HCT116 (cell line): ENCODE measurements around the gene NHERF1. TPM values are rescaled to one million over a fixed set of nuclear protein-coding genes. Genes with fewer than 3 reads are reported as not detected.

Experiments
- ATAC-seq: fragments of 200-7000 bp; cut with Tn5 transposase; 2 replicates; pipeline ENCODE4 v1.9.1; 2020; ENCODE audit warnings: mild to moderate bottlenecking, moderate library complexity
- BruUV-seq: library from RNA; stranded (reverse); fragments of 400-500 nt; replicated peaks from 2 replicates; lab custom pipeline; 2021; lab: Mats Ljungman, UMichigan
- CTCF ChIA-PET: fragments of 300-600 bp; sonication (Branson Sonifier 250); formaldehyde crosslinking; loops from one replicate; lab custom pipeline; 2021; ENCODE audit warnings: antibody characterized with exemption; lab: Charles Lee
- POLR2A ChIA-PET: fragments of 300-600, 350-600 bp; sonication (Branson Sonifier 250); formaldehyde crosslinking; loops from one replicate; lab custom pipeline; 2021; ENCODE audit warnings: antibody characterized with exemption; lab: Charles Lee
- RAD21 ChIA-PET, 2 experiments: fragments of 300-600 bp; sonication (Branson Sonifier 250); formaldehyde crosslinking; loops; one replicate each; lab custom pipeline; 2023; ENCODE audit warnings: low total read pairs in 2 of 2; ENCODE audit not compliant: uncharacterized antibody in 2 of 2, unreplicated experiment in 2 of 2, low non-redundant PET in 1 of 2; lab: Charles Lee
- DNase-seq: peaks from one replicate; pipeline ENCODE4 v3.0.0-alpha.2; 2010; ENCODE audit warnings: low read depth, low spot score
- H2AFZ ChIP-seq: fragments of 200-600 bp; shearing (Covaris generic), sonication (generic); 2 replicates; pipeline ENCODE4 v1.6.1; 2017; ENCODE audit warnings: low read depth, mixed run types, mixed read lengths, antibody characterized with exemption, low read length; ENCODE audit not compliant: poor library complexity, severe bottlenecking
- H3K27ac ChIP-seq: 2 replicates; pipeline ENCODE4 v1.5.1; 2012; ENCODE audit warnings: low read depth, low read length
- H3K27me3 ChIP-seq: fragments of 200-600 bp; sonication (generic); 2 replicates; pipeline ENCODE4 v1.6.1; 2016; ENCODE audit warnings: mixed run types, low read length, mixed read lengths; ENCODE audit not compliant: insufficient read depth
- H3K36me3 ChIP-seq, 2 experiments: fragments of 200-500 bp in 1 of 2; fragments of 200-600 bp in 1 of 2; sonication (Bioruptor generic) in 1 of 2; sonication (generic) in 1 of 2; 2 replicates each; pipeline versions ENCODE4 v1.5.1 to v1.6.1; 2014 to 2016; ENCODE audit warnings: low read length in 2 of 2, inconsistent platforms in 1 of 2, mixed read lengths in 1 of 2, mixed run types in 1 of 2; ENCODE audit not compliant: insufficient read depth in 2 of 2, control insufficient read depth in 1 of 2
- H3K4me1 ChIP-seq, 2 experiments: fragments of 200-600 bp in 1 of 2; sonication (generic) in 1 of 2; 2 replicates each; pipeline versions ENCODE4 v1.5.1 to v1.6.1; 2012 to 2017; ENCODE audit warnings: low read length in 2 of 2, inconsistent platforms in 1 of 2, mild to moderate bottlenecking in 1 of 2, mixed read lengths in 1 of 2, mixed run types in 1 of 2, moderate library complexity in 1 of 2; ENCODE audit not compliant: insufficient read depth in 2 of 2, control insufficient read depth in 1 of 2
- H3K4me2 ChIP-seq: fragments of 200-600 bp; sonication (generic); 2 replicates; pipeline ENCODE4 v1.6.1; 2017; ENCODE audit warnings: mixed run types, low read length, mixed read lengths
- H3K4me3 ChIP-seq, 2 experiments: fragments of 200-600 bp in 1 of 2; sonication (generic) in 1 of 2; replicated peaks in 1 of 2; 2 replicates each; pipeline ENCODE4 v1.5.1; 2011 to 2016; ENCODE audit warnings: low read length in 2 of 2, control low read depth in 1 of 2, low read depth in 1 of 2, mild to moderate bottlenecking in 1 of 2, mixed read lengths in 1 of 2, mixed run types in 1 of 2
- H3K79me2 ChIP-seq: fragments of 200-600 bp; sonication (generic); 2 replicates; pipeline ENCODE4 v1.6.1; 2017; ENCODE audit warnings: mild to moderate bottlenecking, mixed run types, low read length, moderate library complexity, mixed read lengths; ENCODE audit not compliant: insufficient read depth
- H3K9ac ChIP-seq: fragments of 200-600 bp; sonication (generic); 2 replicates; pipeline ENCODE4 v1.6.1; 2016; ENCODE audit warnings: low read length, mixed read lengths
- H3K9me2 ChIP-seq: fragments of 200-600 bp; sonication (generic), shearing (Covaris generic); 2 replicates; pipeline ENCODE4 v1.6.1; 2017; ENCODE audit warnings: mixed run types, mild to moderate bottlenecking, moderate library complexity; ENCODE audit not compliant: insufficient read depth
- H3K9me3 ChIP-seq, 2 experiments: fragments of 200-500 bp in 1 of 2; fragments of 200-600 bp in 1 of 2; sonication (Bioruptor generic) in 1 of 2; sonication (generic) in 1 of 2; 2 replicates each; pipeline ENCODE4 v1.6.1; 2014 to 2017; ENCODE audit warnings: low read length in 2 of 2, mixed read lengths in 2 of 2, inconsistent platforms in 1 of 2, low read depth in 1 of 2, mild to moderate bottlenecking in 1 of 2, mixed run types in 1 of 2, moderate library complexity in 1 of 2; ENCODE audit not compliant: control insufficient read depth in 1 of 2, insufficient read depth in 1 of 2
- H4K20me1 ChIP-seq: fragments of 200-600 bp; sonication (generic), shearing (Covaris generic); 2 replicates; pipeline ENCODE4 v1.6.1; 2017; ENCODE audit warnings: mixed run types, mild to moderate bottlenecking, moderate library complexity; ENCODE audit not compliant: insufficient read depth
- FOSL1 ChIP-seq: IDR thresholded peaks from 2 replicates; pipeline ENCODE4 v1.6.1; 2012; ENCODE audit warnings: low read depth
- JUND ChIP-seq: IDR thresholded peaks from 2 replicates; pipeline ENCODE4 v1.6.1; 2012
- MAX ChIP-seq: IDR thresholded peaks from 2 replicates; pipeline ENCODE4 v1.6.1; 2012
- SIN3A ChIP-seq: IDR thresholded peaks from 2 replicates; pipeline ENCODE4 v1.6.1; 2012; ENCODE audit warnings: low read depth
- SP1 ChIP-seq: IDR thresholded peaks from 2 replicates; pipeline ENCODE4 v1.6.1; 2012; ENCODE audit warnings: low read depth
- SRF ChIP-seq: IDR thresholded peaks from 2 replicates; pipeline ENCODE4 v1.6.1; 2012; ENCODE audit warnings: low read depth
- TCF7L2 ChIP-seq: IDR thresholded peaks from 2 replicates; pipeline ENCODE4 v1.7.0; 2011; ENCODE audit warnings: borderline replicate concordance, inconsistent platforms; ENCODE audit not compliant: insufficient read depth, insufficient read length; ENCODE audit errors: extremely low read depth
- ZFX ChIP-seq: fragments of 450-650 bp; IDR thresholded peaks from 2 replicates; pipeline ENCODE4 v1.6.1; 2017
- ZNF274 ChIP-seq: fragments of 200-500 bp; sonication (Bioruptor generic); IDR thresholded peaks from 2 replicates; pipeline ENCODE4 v1.6.1; 2014; ENCODE audit warnings: mild to moderate bottlenecking, low read depth, low read length, inconsistent platforms
- intact Hi-C: fragments of 100-400 bp; cut with micrococcal nuclease; formaldehyde crosslinking; loops from 2 replicates; pipeline ENCODE4 v1.10.0; 2022
- total RNA-seq: library from RNA; stranded (reverse); gene quantifications from one replicate; pipeline ENCODE4 v1.2.1, GENCODE V29; 2021; ENCODE audit not compliant: unreplicated experiment

The NHERF1 gene
- total RNA-seq, 1 experiment from 2014 or later, result 129 TPM

GRCh38 chr17:74729866-74730265, 18.6 kb upstream of the NHERF1 start:
- Histone ChIP-seq H3K4me1 (no peaks in the 10 kb centered on the region), H3K36me3 (no peaks in the 10 kb centered on the region), H2AFZ (no peak overlapping the region), H3K4me2 (no peak overlapping the region), H4K20me1 (no peaks in the 10 kb centered on the region), H3K4me3 (no peak overlapping the region), H3K79me2 (no peaks in the 10 kb centered on the region), H3K9ac (no peak overlapping the region), H3K9me2 (no peaks in the 10 kb centered on the region), H3K27me3 (no peaks in the 10 kb centered on the region), H3K9me3 (peaks cover 0 to 5% of the 10 kb centered on the region in 2 experiments; a peak in 1 of 4 replicates), H3K27ac (no peak overlapping the region)
- TF ChIP-seq FOSL1, result no peak
- RAD21 ChIA-PET, result no interaction called here
- ATAC-seq (no peak), DNase-seq (no peak)
- intact Hi-C loops, result no loop called here
- POLR2A ChIA-PET, result no interaction called here
- CTCF ChIA-PET, result no interaction called here
- BruUV-seq, result no TSS peak

- no peak overlapping the region for H3K9ac ChIP-seq
- RAD21 ChIA-PET, result no interaction called here
- H4K20me1 ChIP-seq, result no peaks in the 10 kb centered on the region
- ATAC-seq (no peak), DNase-seq (no peak)
- no peaks in the 10 kb centered on the region for H3K79me2 ChIP-seq
- H3K9me2 ChIP-seq, result no peaks in the 10 kb centered on the region
- POLR2A ChIA-PET, result no interaction called here
- H2AFZ ChIP-seq, result no peak overlapping the region
- peaks cover 0 to 5% of the 10 kb centered on the region in 2 experiments; a peak in 1 of 4 replicates for H3K9me3 ChIP-seq
- no peak overlapping the region for H3K4me2 ChIP-seq
- no peak overlapping the region for H3K27ac ChIP-seq
- BruUV-seq, result no TSS peak
- H3K36me3 ChIP-seq, result no peaks in the 10 kb centered on the region
- H3K27me3 ChIP-seq, result no peaks in the 10 kb centered on the region
- CTCF ChIA-PET, result no interaction called here
- H3K4me3 ChIP-seq, result no peak overlapping the region
- intact Hi-C loops, result no loop called here
- TF ChIP-seq ZFX (no peak), SIN3A (no peak), TCF7L2 (no peak), ZNF274 (no peak), SRF (no peak), JUND (no peak), MAX (no peak), FOSL1 (no peak), SP1 (no peak)
- H3K4me1 ChIP-seq, result no peaks in the 10 kb centered on the region; a peak in 1 of 4 replicates
These were observed 17.7 kb upstream of the NHERF1 start for GRCh38 chr17:74730491-74731346.
